GM12878 (cell line): Measurements from ENCODE around the gene CREB5. TPM values are rescaled to one million over a fixed set of nuclear protein-coding genes. Genes with fewer than 3 reads are reported as not detected.

ENCODE experiments used
- ATAC-seq: fragments of 200-7000 bp; cut with Tn5 transposase; 3 replicates; pipeline ENCODE4 v1.9.1; 2020; ENCODE audit warnings: mild to moderate bottlenecking, moderate library complexity
- BruUV-seq: library from RNA; stranded (reverse); fragments of 400-500 nt; replicated peaks from 2 replicates; lab custom pipeline; 2021; lab: Mats Ljungman, UMichigan
- CTCF ChIA-PET: fragments of 300-600 bp; sonication (Branson Sonifier 250); formaldehyde crosslinking; extraction: SDS; loops from one replicate; lab custom pipeline; 2021; ENCODE audit warnings: inconsistent platforms; lab: Yijun Ruan, JAX
- POLR2A ChIA-PET: fragments of 350-600 bp; formaldehyde crosslinking; extraction: SDS; loops from one replicate; lab custom pipeline; 2021; ENCODE audit warnings: inconsistent platforms; lab: Charles Lee
- RAD21 ChIA-PET: fragments of 300-600 bp; sonication (Branson Sonifier 250); formaldehyde crosslinking; loops from one replicate; lab custom pipeline; 2023; ENCODE audit warnings: antibody characterized with exemption; ENCODE audit not compliant: unreplicated experiment; lab: Charles Lee
- SMC1A ChIA-PET: fragments of 300-600 bp; sonication (Branson Sonifier 250); formaldehyde crosslinking; loops from one replicate; lab custom pipeline; 2023; ENCODE audit not compliant: unreplicated experiment, uncharacterized antibody; lab: Charles Lee
- DNase-seq: peaks from one replicate; pipeline ENCODE4 v3.0.0-alpha.2; 2011; ENCODE audit warnings: low read depth, low spot score
- FAIRE-seq: peaks from 3 replicates; lab custom pipeline; 2011; peaks lifted over from hg19 to GRCh38; lab: Jason Lieb, UNC
- H2AFZ ChIP-seq: 2 replicates; pipeline ENCODE4 v1.6.0; 2011; ENCODE audit warnings: low read depth, low read length, control low read depth; ENCODE audit not compliant: control insufficient read depth
- H3K27ac ChIP-seq: 2 replicates; pipeline ENCODE4 v1.5.1; 2011; ENCODE audit warnings: control low read depth; ENCODE audit not compliant: control insufficient read depth, insufficient read depth
- H3K27me3 ChIP-seq, 2 experiments: replicated peaks in 1 of 2; 2 replicates each; pipeline versions ENCODE4 v1.6.0 to v1.6.1; 2011; ENCODE audit warnings: low read length in 1 of 2; ENCODE audit not compliant: control insufficient read depth in 2 of 2, insufficient read depth in 2 of 2
- H3K36me3 ChIP-seq, 2 experiments: 2 replicates each; pipeline ENCODE4 v1.5.1; 2011; ENCODE audit warnings: low read length in 1 of 2; ENCODE audit not compliant: control insufficient read depth in 2 of 2, insufficient read depth in 2 of 2
- H3K4me1 ChIP-seq: 2 replicates; pipeline ENCODE4 v1.6.1; 2011; ENCODE audit warnings: mild to moderate bottlenecking, low read length, moderate library complexity, mixed read lengths; ENCODE audit not compliant: control insufficient read depth, insufficient read depth
- H3K4me2 ChIP-seq: 2 replicates; pipeline ENCODE4 v1.6.0; 2011; ENCODE audit warnings: control low read depth; ENCODE audit not compliant: control insufficient read depth, insufficient read depth
- H3K4me3 ChIP-seq: fragments of 200-600 bp; sonication (generic); 2 replicates; pipeline ENCODE4 v1.5.1; 2016
- H3K79me2 ChIP-seq: 2 replicates; pipeline ENCODE4 v1.6.0; 2011; ENCODE audit warnings: low read length; ENCODE audit not compliant: control insufficient read depth, insufficient read depth
- H3K9ac ChIP-seq: 2 replicates; pipeline ENCODE4 v1.8.0; 2011; ENCODE audit warnings: low read length, control low read depth, mixed read lengths; ENCODE audit not compliant: control insufficient read depth, insufficient read depth
- H3K9me3 ChIP-seq: replicated peaks from 3 replicates; pipeline ENCODE4 v1.5.1; 2011; ENCODE audit warnings: mild to moderate bottlenecking, low read length; ENCODE audit not compliant: control insufficient read depth, insufficient read depth
- H4K20me1 ChIP-seq: 2 replicates; pipeline ENCODE4 v1.6.0; 2011; ENCODE audit not compliant: control insufficient read depth, insufficient read depth
- BCL3 ChIP-seq: IDR thresholded peaks from 2 replicates; pipeline ENCODE4 v1.6.1; 2011; ENCODE audit warnings: borderline replicate concordance, low read depth, mild to moderate bottlenecking, moderate library complexity, low read length; ENCODE audit not compliant: insufficient read depth, poor library complexity, severe bottlenecking
- EGR1 ChIP-seq, 2 experiments: IDR thresholded peaks; 1 replicate in 1 of 2; 2 replicates in 1 of 2; pipeline ENCODE4 v1.6.1; 2011 to 2012; ENCODE audit warnings: low read depth in 2 of 2, low read length in 2 of 2, borderline replicate concordance in 1 of 2, mild to moderate bottlenecking in 1 of 2, moderate library complexity in 1 of 2
- FOXM1 ChIP-seq: IDR thresholded peaks from 2 replicates; pipeline ENCODE4 v1.6.1; 2012; ENCODE audit warnings: low read depth, mild to moderate bottlenecking, inconsistent platforms, low read length, moderate library complexity
- IKZF1 ChIP-seq: fragments of 450-650 bp; conservative IDR thresholded peaks from 2 replicates; pipeline ENCODE4 v1.6.1; 2017; ENCODE audit warnings: antibody characterized with exemption, mild to moderate bottlenecking
- NR2F1 ChIP-seq: fragments of 450-650 bp; conservative IDR thresholded peaks from 2 replicates; pipeline ENCODE4 v1.6.1; 2017; ENCODE audit warnings: mild to moderate bottlenecking
- PBX3 ChIP-seq: IDR thresholded peaks from 2 replicates; pipeline ENCODE4 v1.6.1; 2011; ENCODE audit warnings: mild to moderate bottlenecking, low read depth, low read length, moderate library complexity; ENCODE audit not compliant: insufficient replicate concordance
- PML ChIP-seq: IDR thresholded peaks from 2 replicates; pipeline ENCODE4 v1.6.1; 2012; ENCODE audit warnings: low read length, inconsistent platforms
- REST ChIP-seq: IDR thresholded peaks from 2 replicates; pipeline ENCODE4 v1.6.1; 2012; ENCODE audit warnings: mild to moderate bottlenecking, low read depth, low read length
- SUZ12 ChIP-seq: fragments of 200-600 bp; sonication (generic); IDR thresholded peaks from one replicate; pipeline ENCODE4 v1.6.1; 2018; ENCODE audit warnings: antibody characterized with exemption, mild to moderate bottlenecking; ENCODE audit not compliant: unreplicated experiment
- TARDBP ChIP-seq: IDR thresholded peaks from 2 replicates; pipeline ENCODE4 v1.6.1; 2016; ENCODE audit warnings: borderline replicate concordance
- TCF7 ChIP-seq: IDR thresholded peaks from 2 replicates; pipeline ENCODE4 v1.6.1; 2014; ENCODE audit warnings: antibody characterized with exemption, borderline replicate concordance
- YY1 ChIP-seq: IDR thresholded peaks from 2 replicates; pipeline ENCODE4 v1.6.1; 2011; ENCODE audit warnings: low read depth, mild to moderate bottlenecking, low read length
- ZNF24 ChIP-seq: fragments of 450-650 bp; IDR thresholded peaks from 2 replicates; pipeline ENCODE4 v1.6.1; 2017; ENCODE audit warnings: antibody characterized with exemption, mild to moderate bottlenecking
- WGBS: methylation state at CpG from one replicate; pipeline ENCODE4 v1.1.6; 2016; ENCODE audit warnings: low lambda C conversion rate; ENCODE audit not compliant: insufficient replicate concordance, insufficient coverage; ENCODE audit errors: missing lambda C conversion rate; 5-methylcytosine and 5-hydroxymethylcytosine counted together
- in situ Hi-C: fragments of 300-500 bp; cut with MboI; formaldehyde crosslinking; loops from 9 replicates; pipeline ENCODE4 v1.14.3; 2018; ENCODE audit warnings: mixed read lengths
- intact Hi-C: fragments of 100-400 bp; cut with micrococcal nuclease; formaldehyde crosslinking; loops from one replicate; pipeline ENCODE4 v1.14.2; 2022; ENCODE audit not compliant: unreplicated experiment
- polyA plus RNA-seq, 11 experiments: library from polyadenylated mRNA; depleted of rRNA in 4 of 11; unstranded in 6 of 11; stranded (reverse) in 5 of 11; fragments of >200 nt; fragmentation: Nextera tagmentation in 4 of 11; fragmentation: Illumina TruSeq in 1 of 11; extraction: Ambion mirVana in 4 of 11; extraction: Trizol in 1 of 11; gene quantifications; 1 replicate in 1 of 11; 2 replicates in 10 of 11; pipeline versions ENCODE4 v1.2.1 to v1.2.3, GENCODE V29; 2011 to 2016; ENCODE audit warnings: inconsistent platforms in 2 of 11, missing spikeins in 2 of 11, low read depth in 1 of 11
- total RNA-seq, 4 experiments: library from RNA; depleted of rRNA in 3 of 4; stranded (reverse); fragments of >200 nt in 3 of 4; fragmentation: Illumina TruSeq in 1 of 4; extraction: Trizol in 1 of 4; gene quantifications; 2 replicates each; pipeline versions ENCODE4 v1.2.1 to v1.2.3, GENCODE V29; 2013 to 2021
- TF ChIP-seq, protein P1 (sequence below): fragments of 150-350 bp; IDR thresholded peaks from 2 replicates; pipeline ENCODE4 v1.6.1; 2014; ENCODE audit warnings: mild to moderate bottlenecking, low read depth, low read length

The CREB5 gene
- total and polyA plus RNA-seq, 10 of the 15 experiments (the other 5 are each of a cell fraction or from before 2014, with no cell fraction given), result 12.9 to 74.1 (median 53.0) TPM

DNA sequence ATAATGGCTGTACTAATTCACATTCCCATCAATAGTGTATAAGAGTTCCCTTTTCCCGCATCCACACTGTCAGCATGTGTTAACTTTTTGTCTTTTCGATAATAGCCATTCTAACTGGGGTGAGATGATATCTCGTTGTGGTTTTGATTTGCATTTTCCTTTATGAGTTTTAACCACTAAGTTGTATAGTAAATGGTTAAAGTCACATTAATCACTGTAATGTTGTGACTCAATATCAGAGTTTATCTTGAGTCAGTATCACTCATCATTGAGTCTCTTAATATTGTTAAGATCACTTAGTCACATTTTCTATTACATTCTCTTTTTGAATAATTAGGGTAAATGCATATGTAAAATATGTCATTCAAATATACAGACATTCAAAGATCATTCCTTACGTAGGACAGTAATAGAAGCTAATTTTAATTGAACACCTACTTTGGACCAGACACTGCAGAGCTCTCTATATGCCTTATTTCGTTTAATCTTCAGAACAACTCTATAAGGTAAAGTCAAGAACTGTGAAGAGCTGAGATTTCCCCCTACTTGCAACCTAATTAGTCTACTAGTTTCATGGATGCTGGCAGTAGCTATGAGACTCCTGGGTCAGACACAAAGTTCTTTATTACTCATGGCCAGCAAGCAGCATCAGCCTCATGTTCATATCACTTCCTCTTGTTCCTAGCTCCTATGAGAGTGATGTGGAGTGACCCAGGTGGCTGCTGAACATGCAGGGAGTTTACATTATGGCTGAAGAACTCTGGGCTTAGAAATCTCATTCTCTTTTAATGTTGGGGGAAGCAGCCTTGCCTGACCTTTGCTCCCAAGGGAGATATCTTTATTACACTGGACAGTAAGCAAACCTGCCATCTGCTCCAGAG is 30.5 kb downstream of the CREB5 start:
- SMC1A ChIA-PET, result interaction anchor here (0.8 to 3.8 kb wide), 20 partner anchors 7 to 180 kb away, joined by 3 to 30 read pairs (median 4); partner anchors contain the start of gene CREB5
- Histone ChIP-seq H3K27ac (no peak overlapping the region), H3K4me3 (no peak overlapping the region), H2AFZ (no peak overlapping the region), H3K79me2 (no peaks in the 10 kb centered on the region), H4K20me1 (no peaks in the 10 kb centered on the region), H3K4me1 (no peaks in the 10 kb centered on the region; the same call in 1 of the 2 replicates), H3K4me2 (no peak overlapping the region), H3K36me3 (no peaks in the 10 kb centered on the region), H3K9me3 (no peaks in the 10 kb centered on the region; the same call in 1 of the 3 replicates), H3K27me3 (no peaks in the 10 kb centered on the region; a peak in 1 of 4 replicates), H3K9ac (no peak overlapping the region)
- intact Hi-C loops (loop anchor here (1.0 to 2.0 kb wide), 4 partner anchors 30 to 97 kb away; partner anchors contain the start of gene CREB5), in situ Hi-C loops (no loop called here)
- no TSS peak for BruUV-seq
- ATAC-seq, result peak; percentile 92
- POLR2A ChIA-PET, result interaction anchor here (1.2 to 2.0 kb wide), 2 partner anchors 11 to 35 kb away, joined by 5 read pairs; no protein-coding TSS in a partner anchor
- CTCF ChIA-PET, result interaction anchor here (0.6 to 1.8 kb wide), 5 partner anchors 10 to 484 kb away, joined by 3 to 4 read pairs (median 3); no protein-coding TSS in a partner anchor
- FAIRE-seq, result no peak
- RAD21 ChIA-PET, result interaction anchor here (0.9 to 4.7 kb wide), 8 partner anchors 10 to 128 kb away, joined by 3 to 29 read pairs (median 3); no protein-coding TSS in a partner anchor
- WGBS, result 22% methylated on average over 5 of the region's 5 CpGs
- DNase-seq, result no peak
- peak; percentile 59; the same call in 1 of the 2 replicates for TF ChIP-seq NR2F1
- no peak for TF ChIP-seq PBX3
- no peak for TF ChIP-seq EGR1 (IDR thresholded peaks at IDR 0.05; ENCODE audit: borderline replicate concordance in 1 of 2, low read depth in 2 of 2, low read length in 2 of 2)
- TF ChIP-seq REST, result no peak
- TF ChIP-seq TARDBP, result peak; percentile 22; the same call in 1 of the 2 replicates
- TF ChIP-seq, protein P1, sequence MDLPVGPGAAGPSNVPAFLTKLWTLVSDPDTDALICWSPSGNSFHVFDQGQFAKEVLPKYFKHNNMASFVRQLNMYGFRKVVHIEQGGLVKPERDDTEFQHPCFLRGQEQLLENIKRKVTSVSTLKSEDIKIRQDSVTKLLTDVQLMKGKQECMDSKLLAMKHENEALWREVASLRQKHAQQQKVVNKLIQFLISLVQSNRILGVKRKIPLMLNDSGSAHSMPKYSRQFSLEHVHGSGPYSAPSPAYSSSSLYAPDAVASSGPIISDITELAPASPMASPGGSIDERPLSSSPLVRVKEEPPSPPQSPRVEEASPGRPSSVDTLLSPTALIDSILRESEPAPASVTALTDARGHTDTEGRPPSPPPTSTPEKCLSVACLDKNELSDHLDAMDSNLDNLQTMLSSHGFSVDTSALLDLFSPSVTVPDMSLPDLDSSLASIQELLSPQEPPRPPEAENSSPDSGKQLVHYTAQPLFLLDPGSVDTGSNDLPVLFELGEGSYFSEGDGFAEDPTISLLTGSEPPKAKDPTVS, result no peak
- TF ChIP-seq IKZF1, result peak; percentile 31
- TF ChIP-seq BCL3, result peak; percentile 69
- peak; percentile 80; the same call in 1 of the 2 replicates for TF ChIP-seq FOXM1
- no peak for TF ChIP-seq SUZ12
- TF ChIP-seq PML, result no peak
- peak; percentile 73; the same call in 1 of the 2 replicates for TF ChIP-seq TCF7
- TF ChIP-seq YY1, result peak; percentile 30; the same call in 1 of the 2 replicates
- peak; percentile 64; the same call in 1 of the 2 replicates for TF ChIP-seq ZNF24
